Measurements from ENCODE around the gene TBC1D12. TPM values are rescaled to one million over a fixed set of nuclear protein-coding genes. Genes with fewer than 3 reads are reported as not detected.
"Not testable (repeated sequence)": the region's sequence is repeated elsewhere in the genome, so short reads cannot be mapped to it uniquely, and the experiment has no call there.

The TBC1D12 gene
- total RNA-seq, 1 donor from 2014 or later, result 16.2 TPM

DNA sequence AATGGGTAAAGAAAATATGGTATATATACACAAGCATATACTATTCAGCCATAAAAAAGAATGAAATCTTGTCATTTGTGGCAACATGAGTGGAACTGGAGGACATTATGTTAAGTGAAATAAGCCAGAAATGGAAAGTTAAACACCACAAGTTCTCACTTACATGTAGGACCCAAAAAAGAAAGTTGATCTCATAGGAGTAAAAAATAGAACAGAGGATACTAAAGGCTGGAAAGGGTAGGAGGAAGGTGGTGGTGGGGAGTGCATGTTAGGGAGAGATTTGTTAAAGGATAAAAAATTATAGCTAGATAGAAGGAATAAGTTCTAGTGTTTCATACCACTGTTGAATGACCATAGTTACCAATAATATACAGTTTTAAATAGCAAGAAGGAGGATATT, 48.4 kb downstream of the TBC1D12 start:
- DNase-seq (ENCODE audit: low read depth), result peak; percentile 60

DNA sequence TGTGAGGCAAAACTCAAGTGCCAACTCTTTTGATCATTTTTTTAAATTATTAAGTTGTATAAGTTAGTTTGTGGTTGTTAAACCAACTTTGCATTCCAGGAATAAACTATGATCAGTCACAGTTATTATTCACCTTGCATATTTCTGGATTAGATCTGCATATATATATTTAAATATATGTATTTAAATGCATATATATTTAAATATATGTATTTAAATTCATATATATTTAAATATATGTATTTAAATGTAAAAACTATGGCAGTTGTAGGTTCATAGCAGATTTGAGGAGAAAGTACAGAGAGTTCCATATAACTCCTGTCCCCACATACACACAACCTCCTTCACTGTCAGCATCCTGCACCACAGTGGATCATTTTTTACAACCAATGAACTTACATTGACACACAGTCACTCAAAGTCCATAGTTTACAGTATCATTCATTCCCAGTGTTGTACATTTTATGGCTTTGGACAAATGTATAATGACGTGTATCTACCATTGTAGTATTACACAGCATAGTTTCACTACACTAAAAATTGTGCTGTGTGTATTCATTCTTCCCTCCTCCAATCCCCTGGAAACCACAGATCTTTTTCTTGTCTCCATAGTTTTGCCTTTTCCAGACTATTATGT, 49.7 kb downstream of the TBC1D12 start:
- DNase-seq (ENCODE audit: low read depth), result no peak

DNA sequence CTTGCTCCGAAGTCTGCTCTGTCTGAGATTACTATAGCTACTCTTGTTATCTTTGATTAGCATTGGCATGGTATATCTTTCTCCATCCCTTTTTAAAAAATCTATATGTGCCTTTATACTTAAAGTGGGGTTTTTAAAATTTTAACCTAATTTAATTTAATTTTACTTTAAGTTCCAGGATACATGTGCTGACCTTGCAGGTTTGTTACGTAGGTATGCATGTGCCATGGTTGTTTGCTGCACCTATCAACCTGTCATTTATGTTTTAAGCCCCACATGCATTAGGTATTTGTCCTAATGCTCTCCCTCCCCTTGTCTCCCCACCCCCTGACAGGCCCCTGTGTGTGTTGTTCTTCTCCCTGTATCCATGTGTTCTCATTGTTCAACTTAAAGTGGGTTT, 54.6 kb downstream of the TBC1D12 start:
- no peak for DNase-seq (ENCODE audit: low read depth)

DNA sequence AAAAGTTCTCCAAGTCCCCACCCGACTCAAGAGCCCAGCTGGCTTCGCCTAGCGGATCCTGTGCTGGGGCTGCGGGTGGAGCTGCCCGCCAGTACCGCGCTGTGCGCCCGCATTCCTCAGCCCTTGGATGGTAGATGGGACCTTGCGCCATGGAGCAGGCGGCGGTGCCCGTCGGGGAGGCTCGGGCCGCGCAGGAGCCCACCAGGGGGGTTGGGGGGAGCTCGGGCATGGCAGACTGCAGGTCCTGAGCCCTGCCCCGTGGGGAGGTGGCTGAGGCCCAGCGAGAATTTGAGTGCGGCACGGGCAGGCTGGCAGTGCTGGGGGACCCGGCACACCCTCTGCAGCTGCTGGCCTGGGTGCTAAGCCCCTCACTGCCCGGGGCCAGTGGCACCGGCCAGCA, 57.0 kb downstream of the TBC1D12 start:
- no peak for DNase-seq (ENCODE audit: low read depth)

DNA sequence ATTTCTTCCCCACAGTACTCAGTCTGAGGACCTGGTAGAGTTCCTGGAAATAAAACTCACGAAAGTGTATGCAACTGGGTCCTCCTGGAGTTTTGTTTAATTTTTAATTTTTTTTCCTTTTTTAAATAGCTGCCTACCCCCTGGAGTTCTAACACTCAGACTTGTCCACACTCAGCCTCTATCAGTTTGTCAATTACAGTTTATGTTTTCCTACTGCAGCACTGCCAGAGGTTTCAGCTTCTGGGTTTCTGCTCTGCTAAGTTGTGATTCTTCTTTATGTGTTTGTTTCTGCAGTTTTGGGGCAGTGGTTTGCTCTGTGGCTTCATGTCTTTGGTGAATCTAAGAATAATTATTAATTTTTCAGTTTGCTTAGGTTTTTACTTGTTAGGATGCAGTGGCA, 59.2 kb downstream of the TBC1D12 start:
- no peak for DNase-seq (ENCODE audit: low read depth)

DNA sequence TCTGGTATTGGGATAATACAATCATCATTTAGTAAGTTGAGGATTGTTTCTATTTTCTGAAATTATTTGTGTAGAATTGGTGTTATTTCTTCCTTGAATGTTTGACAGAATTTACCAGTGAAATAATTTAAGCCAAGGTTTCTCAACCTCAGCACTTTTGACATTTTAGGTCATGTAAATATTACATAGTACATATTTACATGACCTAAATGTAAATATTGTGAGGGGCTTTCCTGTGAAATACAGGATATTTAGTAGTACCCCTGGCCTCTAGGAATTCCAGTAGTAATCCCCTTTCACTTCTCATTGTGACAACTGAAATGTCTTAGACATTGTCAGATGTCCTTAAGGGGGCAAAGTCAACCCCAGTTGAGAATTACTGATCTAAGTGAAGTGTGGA, 59.8 kb downstream of the TBC1D12 start:
- DNase-seq (ENCODE audit: low read depth), result no peak

DNA sequence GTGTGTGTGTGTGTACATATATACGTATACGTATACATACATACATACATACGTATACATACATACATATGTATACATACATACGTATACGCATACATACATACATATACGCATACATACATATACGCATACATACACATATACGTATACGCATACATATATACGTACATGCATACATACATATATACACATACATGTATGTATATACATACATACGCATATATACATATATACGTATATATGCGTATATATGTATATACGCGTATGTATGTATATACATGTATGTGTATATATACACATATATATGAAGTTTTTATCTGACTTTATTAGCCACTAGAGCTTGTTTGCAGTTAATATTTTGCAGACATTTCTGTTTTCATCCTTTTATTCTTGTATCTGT, 63.3 kb downstream of the TBC1D12 start:
- DNase-seq (ENCODE audit: low read depth), result no peak

DNA sequence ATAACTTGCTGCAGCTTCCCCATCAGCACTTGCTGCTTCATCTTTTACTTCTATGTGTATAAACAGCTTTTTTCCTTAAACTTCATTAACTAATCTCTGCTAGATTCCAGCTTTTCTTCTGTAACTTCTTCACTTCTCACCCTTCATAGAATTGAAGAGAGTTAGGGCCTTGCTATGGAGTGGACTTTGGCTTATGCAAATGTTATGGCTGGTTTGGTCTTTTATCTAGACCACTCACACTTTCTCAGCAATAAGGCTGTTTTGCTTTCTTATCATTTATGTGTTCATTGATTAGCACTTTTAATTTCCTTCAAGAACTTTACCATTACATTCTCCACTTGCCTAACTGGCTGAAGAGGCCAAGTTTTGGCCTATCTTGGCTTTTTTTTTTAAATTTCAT, 79.1 kb downstream of the TBC1D12 start:
- DNase-seq (ENCODE audit: low read depth), result no peak

DNA sequence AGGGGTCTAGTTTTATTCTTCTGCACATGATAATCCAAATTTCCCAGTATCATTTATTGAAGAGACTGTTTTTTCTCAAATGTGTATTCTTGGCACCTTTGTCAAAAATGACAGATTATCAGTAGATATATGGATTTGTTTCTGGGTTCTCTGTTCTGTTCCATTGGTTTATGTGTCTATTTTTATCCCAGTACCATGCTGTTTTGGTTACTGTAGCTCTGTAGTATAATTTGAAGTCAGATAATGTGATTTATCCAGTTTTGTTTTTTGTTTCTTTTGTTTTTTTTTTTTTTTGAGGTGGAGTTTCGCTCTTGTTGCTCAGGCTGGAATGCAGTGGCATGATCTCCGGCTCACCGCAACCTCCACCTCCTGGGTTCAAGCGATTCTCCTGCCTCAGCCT, 81.6 kb downstream of the TBC1D12 start:
- no peak for DNase-seq (ENCODE audit: low read depth)

DNA sequence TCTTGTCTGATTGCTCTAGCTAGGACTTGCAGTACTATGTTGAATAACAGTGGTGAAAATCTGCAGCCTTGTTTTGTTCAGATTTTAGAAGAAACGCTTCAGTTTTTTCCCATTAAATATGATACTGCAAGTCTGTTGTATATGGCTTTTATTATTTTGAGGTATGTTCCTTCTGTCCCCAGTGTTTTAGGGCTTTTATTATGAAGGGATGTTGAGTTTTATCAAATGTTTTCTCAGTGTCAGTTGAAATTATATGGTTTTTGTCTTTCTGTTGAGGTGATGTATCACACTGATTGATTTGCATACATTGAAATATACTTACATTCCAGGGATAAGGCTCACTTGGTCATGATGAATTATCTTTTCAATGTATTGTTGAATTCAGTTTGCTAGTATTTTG, 82.8 kb downstream of the TBC1D12 start:
- DNase-seq (ENCODE audit: low read depth), result no peak

DNA sequence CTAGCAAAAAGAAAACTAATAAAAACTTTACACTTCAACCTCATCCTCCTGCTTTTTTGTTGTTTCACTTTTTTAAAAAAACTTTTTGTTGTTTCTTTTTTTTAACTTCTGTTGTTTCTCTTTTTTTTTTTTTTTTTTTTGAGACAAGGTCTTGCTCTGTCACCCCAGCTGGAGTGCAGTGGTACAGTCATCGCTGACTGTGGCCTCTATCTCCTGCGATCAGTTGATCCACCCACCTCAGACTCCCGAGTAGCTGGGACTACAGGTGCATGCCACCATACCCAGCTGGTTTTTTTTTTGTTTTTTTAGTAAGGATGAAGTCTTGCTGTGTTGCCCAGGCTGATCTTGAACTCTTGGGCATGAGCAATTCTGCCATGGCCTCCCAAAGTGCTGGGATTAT, 85.2 kb downstream of the TBC1D12 start:
- DNase-seq (ENCODE audit: low read depth), result no peak

DNA sequence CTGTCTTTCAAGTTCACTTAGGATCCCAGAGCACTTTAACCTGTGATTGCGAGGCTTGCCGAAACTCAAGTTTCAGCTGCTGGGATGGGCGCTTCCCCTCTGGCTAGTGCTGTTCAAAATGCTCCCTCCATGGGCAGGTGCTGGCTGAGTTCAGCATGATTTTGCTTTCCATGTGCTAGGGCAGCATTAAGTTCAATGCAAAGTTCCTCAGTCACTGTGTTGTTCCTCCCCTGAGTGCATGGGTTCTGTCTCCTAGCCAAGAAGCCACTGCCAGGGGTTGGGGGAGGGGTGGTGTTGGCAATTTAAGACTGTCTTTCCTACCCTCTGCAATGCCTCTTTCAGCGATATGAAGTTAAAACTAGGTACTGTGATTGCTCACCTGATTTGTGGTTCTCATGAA, 86.8 kb downstream of the TBC1D12 start:
- DNase-seq (ENCODE audit: low read depth), result no peak

DNA sequence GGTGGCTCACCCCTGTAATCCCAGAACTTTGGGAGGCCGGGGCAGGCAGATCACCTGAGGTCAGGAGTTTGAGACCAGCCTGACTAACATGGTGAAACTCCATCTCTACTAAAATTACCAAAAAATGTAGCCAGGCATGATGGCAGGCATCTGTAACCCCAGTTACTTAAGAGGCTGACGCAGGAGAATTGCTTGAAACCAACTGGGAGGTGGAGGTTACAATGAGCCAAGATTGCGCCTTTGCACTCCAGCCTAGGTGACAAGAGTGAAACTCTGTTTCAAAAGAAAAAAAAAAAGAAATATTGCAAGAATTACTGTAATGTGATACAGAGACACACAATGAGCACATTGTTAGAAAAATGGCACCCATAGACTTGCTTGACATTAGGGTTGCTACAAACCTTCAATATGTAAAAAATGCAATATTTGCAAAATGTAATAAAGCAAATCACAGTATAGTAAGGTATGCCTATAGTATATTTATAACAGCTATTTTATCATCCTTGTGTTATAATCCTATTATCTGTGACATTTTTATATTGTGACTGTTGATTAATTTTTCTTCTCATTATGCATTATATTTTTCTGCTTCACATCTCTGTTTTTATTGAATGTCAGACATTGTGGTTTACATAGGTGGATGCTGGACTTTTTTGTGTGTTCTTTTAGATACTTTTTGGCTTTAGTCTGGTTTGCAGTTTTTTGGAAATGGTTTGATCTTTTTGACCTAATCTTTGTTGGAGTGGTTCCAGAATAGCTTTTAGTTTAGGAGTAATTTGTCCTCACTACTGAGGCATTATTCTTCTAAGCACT, 87.8 kb downstream of the TBC1D12 start:
- no peak for DNase-seq (ENCODE audit: low read depth)

DNA sequence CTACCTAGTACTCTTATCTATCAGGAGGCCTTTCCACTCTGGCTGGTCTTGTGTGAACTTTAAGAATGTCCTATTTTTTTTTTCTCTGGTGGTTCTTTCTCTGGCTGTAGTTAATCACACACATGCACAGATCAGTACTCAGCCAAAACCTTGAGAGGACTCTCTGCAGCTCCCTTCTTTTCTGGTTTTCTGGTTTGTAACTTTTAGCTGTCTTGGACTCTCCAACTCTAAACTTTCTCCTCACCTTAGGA, 88.4 kb downstream of the TBC1D12 start:
- DNase-seq (ENCODE audit: low read depth), result no peak

DNA sequence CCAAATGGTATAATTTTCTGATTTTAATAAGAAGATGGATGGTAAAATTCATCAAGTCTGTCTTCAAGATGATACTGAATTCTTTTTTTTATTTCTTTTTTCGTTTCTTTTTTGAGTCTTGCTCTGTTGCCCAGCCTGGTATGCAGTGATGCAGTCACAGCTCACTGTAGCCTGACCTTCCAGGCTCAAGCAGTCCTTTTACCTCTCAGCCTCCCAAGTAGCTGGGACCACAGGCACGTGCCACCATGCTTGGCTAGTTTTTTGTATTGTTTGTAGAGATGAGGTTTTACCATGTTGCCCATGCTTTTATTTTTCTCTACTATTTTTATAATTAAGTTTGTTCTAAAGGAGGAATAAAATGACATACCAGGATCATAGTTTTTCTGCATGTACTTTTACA, 91.1 kb downstream of the TBC1D12 start:
- no peak for DNase-seq (ENCODE audit: low read depth)

DNA sequence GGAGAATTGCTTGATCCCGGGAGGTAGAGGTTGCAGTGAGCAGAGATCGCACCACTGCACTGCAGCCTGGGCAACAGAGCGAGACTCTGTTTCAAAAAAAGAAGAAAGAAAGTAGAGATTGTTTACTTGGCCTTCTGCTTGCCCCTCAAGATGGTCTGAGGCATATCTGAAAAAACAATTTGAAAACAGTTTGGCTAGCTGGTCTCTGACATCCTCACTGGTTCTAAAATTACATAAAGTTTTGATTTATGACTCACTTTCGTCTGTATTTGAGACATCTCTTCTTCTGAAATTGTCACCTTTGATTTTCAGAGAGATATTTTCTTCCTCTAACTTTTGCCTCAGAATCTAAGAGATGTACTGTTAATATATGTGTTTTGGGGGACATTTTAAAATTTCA, 93.7 kb downstream of the TBC1D12 start:
- peak; percentile 9 for DNase-seq (ENCODE audit: low read depth)

DNA sequence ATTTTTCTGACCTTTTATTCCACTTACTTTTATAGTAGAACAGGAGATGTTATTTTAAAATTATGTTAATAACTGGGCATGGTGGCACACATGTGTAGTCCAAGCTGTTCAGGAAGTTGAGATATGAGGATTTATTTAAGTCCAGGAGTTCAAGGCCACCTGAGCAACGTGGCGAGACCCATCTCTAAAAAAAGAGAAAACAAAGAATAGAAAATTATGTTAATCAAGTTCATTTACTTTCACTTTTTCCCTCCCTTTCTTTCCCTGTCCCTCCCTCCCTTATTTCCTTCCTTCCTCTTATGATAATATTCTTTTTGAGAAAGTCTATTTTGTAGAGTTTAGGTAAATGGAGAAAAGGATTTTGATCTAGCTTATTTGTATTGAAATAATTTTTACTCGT, 94.3 kb downstream of the TBC1D12 start:
- DNase-seq (ENCODE audit: low read depth), result no peak

DNA sequence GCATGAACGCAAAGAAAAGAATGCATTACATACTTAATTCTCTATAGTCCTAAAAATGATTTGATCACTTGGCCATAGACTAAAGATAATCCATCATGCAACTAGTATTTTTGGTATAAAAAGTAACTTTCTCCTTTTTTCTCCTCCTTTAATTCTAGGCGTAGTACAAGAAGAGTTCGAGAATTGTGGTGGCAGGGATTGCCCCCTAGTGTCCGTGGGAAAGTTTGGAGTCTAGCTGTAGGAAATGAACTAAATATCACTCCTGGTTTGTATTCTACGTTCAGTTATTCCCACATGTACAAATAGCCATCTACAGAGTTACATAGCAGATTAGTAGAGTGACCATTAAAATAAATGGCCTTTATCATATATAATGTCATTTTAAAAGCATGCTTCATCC, 97.7 kb downstream of the TBC1D12 start:
- DNase-seq (ENCODE audit: low read depth), result peak; percentile 24

DNA sequence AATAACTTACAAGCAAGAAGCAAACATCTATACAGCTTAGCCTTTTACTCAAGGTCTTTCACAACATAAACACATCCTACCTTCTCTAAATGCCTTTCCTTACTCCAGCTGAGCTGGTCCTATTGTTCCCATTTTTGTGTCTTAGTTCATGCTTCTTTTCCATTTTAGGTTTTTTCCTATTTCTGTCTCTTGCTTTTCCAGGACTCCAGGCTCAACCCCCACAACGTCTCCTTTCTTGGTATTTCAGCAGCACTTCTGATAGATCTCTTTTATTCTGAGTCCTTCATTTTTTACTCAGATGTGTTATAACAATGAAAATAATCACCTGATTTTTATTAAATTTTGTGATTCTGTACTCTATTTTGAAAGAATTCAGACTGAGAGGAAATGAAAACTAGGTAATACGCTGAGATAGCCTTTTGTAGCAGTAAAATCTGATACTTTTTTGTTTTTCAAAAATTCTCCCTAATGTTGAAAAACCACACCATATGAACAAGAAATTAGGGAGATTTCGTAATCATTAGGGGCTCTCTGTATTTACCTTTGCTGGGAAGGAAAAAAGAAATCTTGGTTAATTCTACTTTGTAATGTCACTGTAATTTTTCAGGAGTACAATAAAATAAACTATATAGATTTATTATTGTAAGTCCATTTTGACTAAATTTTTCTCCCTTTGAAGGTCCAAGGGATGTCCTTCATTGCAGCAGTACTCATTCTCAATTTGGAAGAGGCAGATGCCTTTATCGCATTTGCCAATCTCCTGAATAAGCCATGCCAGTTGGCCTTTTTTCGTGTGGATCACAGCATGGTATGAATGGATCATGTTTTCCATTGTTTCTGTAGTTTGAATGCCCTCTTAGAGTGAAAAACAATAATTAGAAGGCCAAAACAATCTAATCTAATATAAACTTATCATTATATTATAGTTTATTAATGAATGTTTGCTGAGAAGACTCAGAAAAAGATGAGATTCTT, 119.2 kb downstream of the TBC1D12 start:
- no peak for DNase-seq (ENCODE audit: low read depth)

DNA sequence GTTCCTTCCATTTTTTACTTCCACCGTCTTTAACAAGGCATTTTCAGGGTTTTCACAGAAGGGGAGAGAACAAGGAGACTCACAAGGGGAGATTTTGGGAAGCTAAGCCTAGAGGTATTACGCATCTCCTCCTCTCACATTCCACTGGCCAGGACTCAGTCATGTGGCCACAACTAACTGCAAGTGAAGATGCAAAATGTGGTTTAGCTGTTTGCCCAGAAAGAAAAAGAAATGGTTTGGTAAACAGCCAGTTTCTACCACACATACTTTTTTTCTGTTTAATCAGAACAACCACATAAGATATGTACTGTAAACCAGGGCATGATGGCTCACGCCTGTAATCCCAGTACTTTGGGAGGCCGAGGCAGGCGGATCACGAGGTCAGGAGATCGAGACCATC, 121.8 kb downstream of the TBC1D12 start:
- DNase-seq (ENCODE audit: low read depth), result peak; percentile 73

DNA sequence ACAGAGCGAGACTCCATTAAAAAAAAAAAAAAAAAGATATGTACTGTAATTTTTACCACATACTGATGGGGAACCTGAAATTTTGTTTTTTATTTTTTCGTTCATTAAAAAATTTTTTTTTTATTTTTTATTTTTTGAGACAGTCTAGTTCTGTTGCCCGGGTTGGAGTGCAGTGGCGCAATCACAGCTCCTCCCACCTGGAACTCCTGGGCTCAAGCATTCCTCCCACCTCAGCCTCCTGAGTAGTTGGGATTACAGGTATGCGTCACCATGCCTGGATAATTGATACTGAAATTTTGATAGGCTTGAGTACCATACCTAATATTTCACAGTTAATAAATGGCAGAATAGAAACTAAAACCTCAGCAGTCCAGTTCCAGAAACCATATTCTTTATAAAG, 122.4 kb downstream of the TBC1D12 start:
- DNase-seq (ENCODE audit: low read depth), result no peak

DNA sequence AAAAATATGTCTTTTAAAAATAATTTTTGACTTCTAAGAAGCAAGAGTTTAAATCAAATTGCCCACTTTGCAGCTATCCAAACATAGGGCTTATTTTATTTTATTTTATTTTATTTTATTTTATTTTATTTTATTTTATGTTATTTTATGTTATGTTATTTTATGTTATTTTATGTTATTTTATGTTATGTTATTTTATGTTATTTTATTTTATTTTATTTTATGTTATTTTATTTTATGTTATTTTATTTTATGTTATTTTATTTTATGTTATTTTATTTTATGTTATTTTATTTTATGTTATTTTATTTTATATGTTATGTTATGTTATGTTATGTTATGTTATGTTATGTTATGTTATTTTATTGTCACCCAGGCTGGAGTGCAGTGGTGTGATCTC, 129.2 kb downstream of the TBC1D12 start:
- not testable (repeated sequence) for DNase-seq (ENCODE audit: low read depth)
